Activated naive CD4-positive, alpha-beta T cell treated with anti-CD3 and anti-CD28 coated beads, Interleukin-2, amount 10 ng/mL, durations not matched to agents 7 days and 5 days (primary cell): Measurements from ENCODE around the gene TIMP4.

Source experiments
- CTCF ChIA-PET: fragments of 350-600 bp; sonication (Branson Sonifier 250); formaldehyde crosslinking; loops from one replicate; lab custom pipeline; 2021; ENCODE audit warnings: antibody characterized with exemption; lab: Charles Lee
- DNase-seq: peaks from one replicate; pipeline ENCODE4 v3.0.0-alpha.2; 2020
- H3K27ac Mint-ChIP-seq: one replicate; pipeline ENCODE4 v1.8.0; 2021; ENCODE audit warnings: mild to moderate bottlenecking, moderate library complexity, mixed read lengths
- H3K27me3 Mint-ChIP-seq: one replicate; pipeline ENCODE4 v1.8.0; 2021; ENCODE audit warnings: mild to moderate bottlenecking, mixed read lengths
- H3K36me3 Mint-ChIP-seq: one replicate; pipeline ENCODE4 v1.8.0; 2021; ENCODE audit warnings: mixed read lengths
- H3K4me1 Mint-ChIP-seq: one replicate; pipeline ENCODE4 v1.8.0; 2021; ENCODE audit warnings: mixed read lengths
- H3K4me3 Mint-ChIP-seq: one replicate; pipeline ENCODE4 v1.8.0; 2021; ENCODE audit warnings: mild to moderate bottlenecking, moderate library complexity, mixed read lengths
- H3K9me3 Mint-ChIP-seq: one replicate; pipeline ENCODE4 v1.8.0; 2021; ENCODE audit warnings: mixed read lengths

TIMP4 gene

DNA sequence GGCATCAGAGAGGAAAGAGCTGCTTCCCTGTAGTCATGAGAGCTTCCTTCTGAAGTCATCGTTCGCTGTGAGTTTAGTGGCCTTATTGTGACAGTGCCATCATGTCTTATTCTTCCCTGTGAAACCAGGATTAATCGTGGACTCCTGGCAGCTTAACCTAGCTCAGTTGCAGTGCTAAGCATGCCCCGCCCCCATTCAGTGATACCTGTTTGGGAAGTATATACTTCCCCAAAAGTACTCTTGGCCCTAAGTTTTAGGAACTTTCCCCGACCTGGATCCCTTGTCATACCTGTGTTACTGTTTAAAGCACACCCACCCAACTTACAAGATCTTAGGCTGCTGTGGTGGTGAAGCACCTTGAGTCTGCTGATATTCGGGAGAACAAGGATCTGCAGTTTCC is 32.1 kb upstream of the TIMP4 start:
- Mint-ChIP-seq H3K4me3 (no peak overlapping the region), H3K27ac (no peak overlapping the region), H3K4me1 (peaks cover 18% of the 10 kb centered on the region), H3K27me3 (peaks cover 8% of the 10 kb centered on the region), H3K9me3 (no peaks in the 10 kb centered on the region), H3K36me3 (no peaks in the 10 kb centered on the region)
- CTCF ChIA-PET, result interaction anchor here (1.7 kb wide), 1 partner anchor 55 kb away, joined by 6 read pairs; no protein-coding TSS in a partner anchor
- DNase-seq, result no peak

- peaks cover 18% of the 10 kb centered on the region for H3K4me1 Mint-ChIP-seq
- no peak overlapping the region for H3K4me3 Mint-ChIP-seq
- peaks cover 8% of the 10 kb centered on the region for H3K27me3 Mint-ChIP-seq
- DNase-seq, result no peak
- no peaks in the 10 kb centered on the region for H3K36me3 Mint-ChIP-seq
- no peaks in the 10 kb centered on the region for H3K9me3 Mint-ChIP-seq
- H3K27ac Mint-ChIP-seq, result no peak overlapping the region
- CTCF ChIA-PET, result interaction anchor here (1.7 kb wide), 1 partner anchor 55 kb away, joined by 6 read pairs; no protein-coding TSS in a partner anchor
Observed at GRCh38 chr3:12190221-12190807, 31.6 kb upstream of the TIMP4 start.

- no peak for DNase-seq
- Mint-ChIP-seq H3K27ac (no peak overlapping the region), H3K4me3 (no peak overlapping the region), H3K27me3 (peaks cover 8% of the 10 kb centered on the region), H3K4me1 (peaks cover 8% of the 10 kb centered on the region), H3K36me3 (no peaks in the 10 kb centered on the region), H3K9me3 (no peaks in the 10 kb centered on the region)
- CTCF ChIA-PET, result no interaction called here
Observed at GRCh38 chr3:12188681-12189287, 30.1 kb upstream of the TIMP4 start.

DNA sequence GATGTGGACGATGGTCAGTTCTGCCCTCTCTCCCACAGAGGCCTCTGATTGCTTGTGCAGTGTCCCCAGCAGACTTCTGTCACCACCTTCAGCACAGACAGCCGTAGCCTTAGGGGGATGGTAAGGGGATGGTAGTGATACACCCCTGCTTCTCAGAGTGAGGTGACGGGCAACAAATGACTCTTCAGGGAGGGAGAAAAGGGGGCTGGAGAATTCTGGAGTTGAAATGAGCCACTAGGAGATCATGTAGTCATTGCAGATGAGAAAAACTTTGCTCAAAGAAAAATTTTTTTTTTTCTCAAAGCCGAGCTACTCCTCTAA is 29.6 kb upstream of the TIMP4 start:
- peaks cover 8% of the 10 kb centered on the region for H3K4me1 Mint-ChIP-seq
- H3K9me3 Mint-ChIP-seq, result no peaks in the 10 kb centered on the region
- no peak overlapping the region for H3K27ac Mint-ChIP-seq
- no peak overlapping the region for H3K4me3 Mint-ChIP-seq
- CTCF ChIA-PET, result no interaction called here
- no peaks in the 10 kb centered on the region for H3K36me3 Mint-ChIP-seq
- no peak for DNase-seq
- H3K27me3 Mint-ChIP-seq, result peaks cover 8% of the 10 kb centered on the region

GRCh38 chr3:12187448-12188327 is 29.0 kb upstream of the TIMP4 start:
- H3K27me3 Mint-ChIP-seq, result peaks cover 8% of the 10 kb centered on the region
- H3K4me1 Mint-ChIP-seq, result peaks cover 8% of the 10 kb centered on the region
- no peaks in the 10 kb centered on the region for H3K9me3 Mint-ChIP-seq
- no peak overlapping the region for H3K4me3 Mint-ChIP-seq
- CTCF ChIA-PET, result interaction anchor here (0.6 to 1.2 kb wide), 5 partner anchors 12 to 1308 kb away, joined by 3 to 6 read pairs (median 3); no protein-coding TSS in a partner anchor
- peak; percentile 29 for DNase-seq
- no peaks in the 10 kb centered on the region for H3K36me3 Mint-ChIP-seq
- H3K27ac Mint-ChIP-seq, result peak overlapping the region; percentile 53

GRCh38 chr3:12186515-12187286 is 28.0 kb upstream of the TIMP4 start:
- peaks cover 8% of the 10 kb centered on the region for H3K4me1 Mint-ChIP-seq

DNA sequence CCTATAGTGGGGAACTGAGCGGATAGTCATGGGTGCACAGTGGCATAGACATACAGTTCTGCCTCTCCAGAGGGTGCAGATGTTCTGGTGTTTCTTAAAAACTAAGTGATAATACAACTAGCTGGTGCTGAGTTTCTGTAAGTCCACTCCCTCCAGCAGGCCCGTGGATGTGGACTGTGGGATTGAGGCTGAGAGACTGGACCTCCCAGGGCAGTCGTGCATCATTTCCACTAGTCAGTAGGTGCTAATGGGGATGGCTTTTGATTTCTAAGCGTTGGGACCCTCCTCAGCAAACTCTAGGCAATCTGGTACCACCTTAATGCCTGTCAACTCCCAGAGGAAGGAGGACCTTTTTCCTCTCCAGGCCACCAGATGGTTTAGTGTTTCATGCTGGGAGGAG is 27.3 kb upstream of the TIMP4 start:
- Mint-ChIP-seq H3K4me3 (no peak overlapping the region), H3K9me3 (no peaks in the 10 kb centered on the region), H3K4me1 (peaks cover 8% of the 10 kb centered on the region), H3K27me3 (peaks cover 8% of the 10 kb centered on the region), H3K27ac (no peak overlapping the region), H3K36me3 (no peaks in the 10 kb centered on the region)
- no peak for DNase-seq
- CTCF ChIA-PET, result interaction anchor here (1.0 to 2.0 kb wide), 2 partner anchors 9 to 10 kb away, joined by 3 to 11 read pairs; no protein-coding TSS in a partner anchor

More at GRCh38 chr3:12186515-12187286, 28.0 kb upstream of the TIMP4 start:
- no peaks in the 10 kb centered on the region for H3K9me3 Mint-ChIP-seq
- H3K36me3 Mint-ChIP-seq, result no peaks in the 10 kb centered on the region
- H3K27ac Mint-ChIP-seq, result no peak overlapping the region
- H3K27me3 Mint-ChIP-seq, result peaks cover 8% of the 10 kb centered on the region
- CTCF ChIA-PET, result interaction anchor here (0.6 to 1.2 kb wide), 5 partner anchors 11 to 1309 kb away, joined by 3 to 6 read pairs (median 3); no protein-coding TSS in a partner anchor
- no peak for DNase-seq
- no peak overlapping the region for H3K4me3 Mint-ChIP-seq

DNA sequence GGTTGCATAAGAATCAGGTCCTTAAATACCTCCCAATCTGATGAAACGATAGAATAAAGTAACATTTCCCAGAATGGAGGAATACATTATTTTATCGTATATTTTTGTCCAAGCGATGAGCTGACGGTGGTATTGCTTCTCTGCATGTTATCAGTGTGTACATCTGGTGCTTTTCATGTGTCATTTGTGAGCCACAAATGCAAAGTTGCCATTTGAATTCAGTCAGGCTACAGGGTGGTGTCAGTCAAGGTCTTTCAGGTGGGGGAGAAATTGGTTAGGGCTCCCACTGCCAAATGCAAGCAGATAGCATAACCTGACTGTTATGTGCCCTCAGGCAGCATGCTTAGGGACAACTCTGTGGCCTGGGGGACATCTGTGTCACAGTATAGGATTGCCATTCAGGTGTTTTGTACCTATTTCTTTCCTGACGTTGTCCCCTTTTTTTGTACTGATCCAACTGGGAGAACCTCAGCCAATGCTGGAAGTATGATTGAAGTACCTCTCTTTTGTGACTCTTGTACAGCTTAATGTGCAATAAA is 26.5 kb upstream of the TIMP4 start:
- Mint-ChIP-seq H3K4me3 (no peak overlapping the region), H3K36me3 (no peaks in the 10 kb centered on the region), H3K27me3 (peaks cover 7% of the 10 kb centered on the region), H3K27ac (no peak overlapping the region), H3K4me1 (peaks cover 8% of the 10 kb centered on the region), H3K9me3 (no peaks in the 10 kb centered on the region)
- CTCF ChIA-PET, result interaction anchor here (1.0 to 2.0 kb wide), 3 partner anchors 9 to 61 kb away, joined by 3 to 11 read pairs (median 4); no protein-coding TSS in a partner anchor
- no peak for DNase-seq

DNA sequence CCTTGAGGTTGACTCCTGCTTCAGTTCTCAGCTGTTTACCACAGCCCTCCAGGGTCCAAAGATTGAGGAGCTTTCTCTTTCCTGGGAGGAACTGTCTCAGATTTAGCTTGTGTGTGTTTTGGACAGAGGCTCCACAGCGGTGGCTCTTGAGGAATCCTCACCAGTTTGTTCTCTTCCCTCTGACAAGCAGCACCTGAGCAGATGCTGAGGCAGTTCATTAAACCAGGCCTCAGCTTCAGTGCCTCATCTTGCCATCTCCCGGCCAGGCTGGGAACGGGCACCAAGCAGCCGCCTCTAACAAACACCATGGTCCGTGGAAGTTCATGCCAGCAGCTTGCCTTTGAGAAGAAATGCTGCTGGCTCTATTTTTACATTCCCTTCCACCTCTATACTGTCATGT is 25.8 kb upstream of the TIMP4 start:
- no peaks in the 10 kb centered on the region for H3K9me3 Mint-ChIP-seq
- no peak for DNase-seq
- H3K27me3 Mint-ChIP-seq, result peaks cover 8% of the 10 kb centered on the region
- no peak overlapping the region for H3K27ac Mint-ChIP-seq
- H3K4me1 Mint-ChIP-seq, result peaks cover 8% of the 10 kb centered on the region
- no peak overlapping the region for H3K4me3 Mint-ChIP-seq
- CTCF ChIA-PET, result interaction anchor here (1.1 to 2.0 kb wide), 6 partner anchors 9 to 296 kb away, joined by 3 to 11 read pairs (median 4); no protein-coding TSS in a partner anchor
- H3K36me3 Mint-ChIP-seq, result no peaks in the 10 kb centered on the region

DNA sequence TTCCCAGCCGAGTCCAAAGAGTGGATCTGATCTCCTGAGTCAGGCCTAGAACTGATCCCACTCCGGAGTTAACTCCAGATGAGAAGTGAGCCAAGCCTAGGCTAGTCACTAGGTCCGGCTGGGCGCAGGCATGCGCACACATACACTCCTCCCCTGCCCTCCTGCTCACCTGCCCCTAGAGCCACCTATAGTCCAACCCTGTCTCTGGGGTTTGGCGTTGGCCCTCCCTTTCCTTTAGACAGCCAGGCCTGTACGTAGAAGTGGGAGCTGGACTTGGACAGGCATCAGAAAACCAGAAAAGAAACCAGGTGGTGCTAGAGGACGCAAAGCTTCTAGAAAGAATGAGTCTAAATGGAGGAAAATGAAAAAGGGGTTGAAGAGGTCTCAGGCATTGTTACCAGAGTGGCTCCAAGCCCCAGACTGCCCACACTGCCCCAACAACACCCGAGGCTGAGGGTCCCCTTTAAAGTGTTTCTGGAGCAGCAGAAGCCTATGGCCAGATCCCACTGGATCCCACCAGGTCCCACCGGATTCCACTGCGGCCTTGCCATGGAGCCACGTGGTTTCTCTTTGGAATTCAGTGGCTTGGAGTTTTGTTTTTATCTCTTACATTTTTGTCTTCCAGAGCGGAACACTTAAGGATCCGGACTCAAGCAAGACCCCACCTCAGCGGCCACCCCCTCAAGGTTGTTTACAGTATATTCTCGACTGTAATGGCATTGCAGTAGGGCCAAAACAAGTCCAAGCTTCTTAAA is 24.2 kb upstream of the TIMP4 start:
- Mint-ChIP-seq H3K36me3 (no peaks in the 10 kb centered on the region), H3K4me1 (peaks cover 6% of the 10 kb centered on the region), H3K9me3 (no peaks in the 10 kb centered on the region), H3K4me3 (no peak overlapping the region), H3K27ac (no peak overlapping the region), H3K27me3 (peaks cover 4% of the 10 kb centered on the region)
- no peak for DNase-seq
- CTCF ChIA-PET, result no interaction called here

GRCh38 chr3:12181806-12182205 is 23.1 kb upstream of the TIMP4 start:
- Mint-ChIP-seq H3K9me3 (no peaks in the 10 kb centered on the region), H3K4me1 (no peaks in the 10 kb centered on the region), H3K36me3 (no peaks in the 10 kb centered on the region), H3K27me3 (peaks cover 4% of the 10 kb centered on the region), H3K4me3 (no peak overlapping the region), H3K27ac (no peak overlapping the region)
- CTCF ChIA-PET, result interaction anchor here (1.5 kb wide), 1 partner anchor 47 kb away, joined by 3 read pairs; no protein-coding TSS in a partner anchor
- no peak for DNase-seq

- H3K4me3 Mint-ChIP-seq, result no peak overlapping the region
- CTCF ChIA-PET, result interaction anchor here (1.5 kb wide), 1 partner anchor 46 kb away, joined by 3 read pairs; no protein-coding TSS in a partner anchor
- no peak for DNase-seq
- H3K27ac Mint-ChIP-seq, result no peak overlapping the region
- H3K9me3 Mint-ChIP-seq, result no peaks in the 10 kb centered on the region
- H3K4me1 Mint-ChIP-seq, result no peaks in the 10 kb centered on the region
- peaks cover 4% of the 10 kb centered on the region for H3K27me3 Mint-ChIP-seq
- no peaks in the 10 kb centered on the region for H3K36me3 Mint-ChIP-seq
Observed at GRCh38 chr3:12181301-12181700, 22.6 kb upstream of the TIMP4 start.

DNA sequence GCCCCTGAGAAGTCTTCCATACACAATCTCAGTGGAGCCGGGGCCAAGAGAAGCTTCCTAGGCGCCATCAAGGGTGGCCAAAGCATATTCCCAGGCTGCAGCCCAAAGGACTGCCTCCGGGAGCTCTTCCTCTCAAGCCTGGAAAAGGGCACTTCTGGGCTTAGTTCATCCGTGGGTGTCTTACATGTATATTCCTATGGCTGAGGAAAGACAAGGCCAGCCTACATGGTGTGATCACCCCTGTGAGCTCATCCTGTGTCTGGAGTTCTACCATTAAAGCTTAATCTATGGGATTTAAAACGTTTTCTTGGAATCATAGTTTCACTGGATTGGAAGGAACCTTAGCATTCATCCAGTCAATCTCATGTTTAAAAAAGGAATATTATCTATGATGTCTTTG is 21.9 kb upstream of the TIMP4 start:
- no peaks in the 10 kb centered on the region for H3K9me3 Mint-ChIP-seq
- DNase-seq, result no peak
- H3K4me1 Mint-ChIP-seq, result no peaks in the 10 kb centered on the region
- no peak overlapping the region for H3K27ac Mint-ChIP-seq
- CTCF ChIA-PET, result interaction anchor here (1.5 kb wide), 1 partner anchor 46 kb away, joined by 3 read pairs; no protein-coding TSS in a partner anchor
- H3K4me3 Mint-ChIP-seq, result no peak overlapping the region
- H3K27me3 Mint-ChIP-seq, result peaks cover 4% of the 10 kb centered on the region
- no peaks in the 10 kb centered on the region for H3K36me3 Mint-ChIP-seq
